OCI-M1 (cell line): ENCODE measurements around the gene CNTN6.
A peak's percentile ranks its signal among the peaks of the same experiment; 100 is the strongest.
"Not testable (repeated sequence)": the region's sequence is repeated elsewhere in the genome, so short reads cannot be mapped to it uniquely, and the experiment has no call there.

ENCODE experiments used
- DNase-seq: peaks from one replicate; lab custom pipeline; 2025; lab: John Stamatoyannopoulos, UW

Gene CNTN6

DNA sequence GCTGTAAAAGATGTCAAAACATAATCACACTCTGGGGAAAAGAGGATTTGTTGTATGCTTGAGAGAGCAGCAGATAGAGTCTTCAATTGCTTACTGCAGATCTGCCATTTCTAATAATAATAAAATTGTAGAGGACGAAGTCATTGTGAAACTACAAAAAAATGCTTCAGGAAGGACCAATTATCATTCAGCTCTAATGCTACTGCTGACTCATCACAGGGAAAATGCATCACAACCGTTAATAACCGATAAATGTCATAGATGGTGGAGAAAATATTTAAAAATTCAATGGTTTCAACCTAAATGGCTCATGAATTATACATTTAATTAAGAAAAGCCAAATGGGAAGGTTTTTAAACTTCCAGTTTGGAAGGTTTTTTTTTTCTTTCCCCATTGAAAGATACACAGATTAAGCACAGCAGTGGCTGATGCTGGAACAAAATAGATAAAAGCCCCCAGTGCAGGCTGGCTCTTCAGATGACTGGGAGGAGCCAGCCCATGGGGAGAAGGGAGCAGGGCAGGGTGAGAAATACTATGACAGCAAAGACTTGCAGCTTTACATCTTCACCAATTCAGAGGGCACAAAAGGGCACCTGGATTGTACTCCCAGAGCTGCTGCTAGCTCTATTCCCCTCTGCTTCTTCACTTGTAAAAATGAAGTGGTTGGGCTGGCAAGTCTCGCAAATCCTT, 196.1 kb downstream of the CNTN6 start:
- no peak for DNase-seq

GRCh38 chr3:1292571-1293071, 199.8 kb downstream of the CNTN6 start:
- no peak for DNase-seq

- no peak for DNase-seq
Observed at GRCh38 chr3:1294586-1294985, 201.8 kb downstream of the CNTN6 start.

DNA sequence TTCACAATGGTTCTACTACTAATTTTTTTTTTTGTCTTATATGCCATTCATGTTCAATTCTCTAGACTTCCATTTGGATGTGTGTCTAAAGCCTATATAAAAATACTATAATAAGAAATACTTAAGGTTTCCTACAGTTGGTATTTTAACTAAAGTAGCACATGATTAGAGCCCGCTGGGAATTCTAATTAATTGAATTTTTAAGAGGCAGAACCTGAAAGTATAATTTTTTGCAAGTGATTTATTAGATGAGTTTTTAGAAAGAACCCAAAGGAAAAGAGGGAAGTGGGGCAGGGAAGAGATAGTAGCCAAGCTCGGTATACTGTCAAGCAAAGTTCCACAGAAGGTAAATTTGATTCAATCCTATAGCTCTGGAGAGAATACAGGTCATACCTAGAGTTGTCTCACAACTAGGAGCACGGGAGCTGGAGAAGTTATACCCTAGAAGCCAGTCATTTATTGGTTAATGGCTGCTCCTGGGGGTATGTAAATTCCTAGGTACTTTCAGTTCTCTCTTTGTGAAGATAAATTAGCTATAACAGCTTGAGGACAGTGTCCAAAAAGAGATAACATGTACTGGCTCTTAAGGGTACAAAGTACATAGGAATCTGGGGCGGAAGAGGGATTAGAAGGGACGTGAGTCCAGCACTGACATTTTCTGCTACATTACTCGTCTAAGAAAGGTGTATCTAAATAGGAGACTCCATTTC, 225.6 kb downstream of the CNTN6 start:
- no peak for DNase-seq

GRCh38 chr3:1326546-1326945, 233.7 kb downstream of the CNTN6 start:
- no peak for DNase-seq

GRCh38 chr3:1330107-1330506, 237.3 kb downstream of the CNTN6 start:
- DNase-seq = no peak

DNA sequence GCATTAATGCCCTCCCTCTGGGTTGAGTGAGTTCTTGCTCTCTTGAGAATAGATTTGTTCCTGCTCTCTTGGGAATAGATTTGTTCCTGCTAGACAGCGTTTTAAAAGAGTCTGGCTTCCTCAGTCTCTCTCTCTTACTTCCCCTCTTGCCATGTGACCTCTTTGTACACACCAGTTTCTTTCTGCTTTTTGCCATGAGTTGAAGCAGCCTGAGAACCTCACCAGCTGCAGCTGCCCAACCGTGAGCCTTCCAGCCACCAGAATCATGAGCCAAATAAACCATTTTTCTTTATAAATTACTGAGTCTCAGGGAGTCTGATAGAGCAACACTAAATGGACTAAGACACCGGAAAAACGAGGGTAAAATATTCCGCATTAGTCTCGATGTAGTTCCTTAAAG, 253.6 kb downstream of the CNTN6 start:
- DNase-seq = no peak

DNA sequence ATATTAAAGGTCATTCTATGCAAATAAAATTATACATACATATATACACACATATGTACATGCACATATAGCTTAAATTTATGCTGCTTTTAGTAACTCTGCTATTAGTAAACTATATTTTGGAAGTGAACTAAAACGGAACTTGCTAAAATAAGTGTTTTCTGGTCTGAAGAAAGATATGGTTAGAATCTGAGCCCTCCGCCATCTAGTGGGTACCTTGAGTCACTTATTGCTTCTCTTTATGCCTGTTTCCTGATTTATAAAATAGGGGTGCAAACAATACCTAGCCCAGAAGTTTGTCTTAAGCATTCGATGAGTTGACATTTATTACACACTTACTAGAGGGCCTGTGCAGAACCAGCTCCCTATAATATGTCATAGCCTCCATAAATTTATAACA, 255.7 kb downstream of the CNTN6 start:
- DNase-seq = peak; percentile 28

DNA sequence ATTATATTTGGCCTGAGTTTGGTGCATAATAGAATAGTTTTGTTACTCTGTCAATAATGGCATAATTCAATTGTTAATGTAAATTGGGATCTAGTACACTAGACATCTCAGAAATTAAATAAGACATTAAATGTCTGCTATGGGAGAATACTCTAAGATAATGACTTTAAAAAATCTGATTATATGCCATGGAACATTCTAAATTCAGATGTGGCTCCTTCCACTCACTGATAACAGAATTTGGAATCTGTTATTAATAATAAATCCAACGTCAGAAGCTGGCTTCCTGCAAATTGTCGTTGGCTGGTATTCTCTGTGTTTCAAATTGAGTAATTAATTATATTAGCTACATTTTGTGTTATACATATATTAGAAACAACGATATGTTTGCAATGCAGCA, 258.1 kb downstream of the CNTN6 start:
- DNase-seq = no peak

- no peak for DNase-seq
Observed at GRCh38 chr3:1355691-1356090, 262.9 kb downstream of the CNTN6 start.

DNA sequence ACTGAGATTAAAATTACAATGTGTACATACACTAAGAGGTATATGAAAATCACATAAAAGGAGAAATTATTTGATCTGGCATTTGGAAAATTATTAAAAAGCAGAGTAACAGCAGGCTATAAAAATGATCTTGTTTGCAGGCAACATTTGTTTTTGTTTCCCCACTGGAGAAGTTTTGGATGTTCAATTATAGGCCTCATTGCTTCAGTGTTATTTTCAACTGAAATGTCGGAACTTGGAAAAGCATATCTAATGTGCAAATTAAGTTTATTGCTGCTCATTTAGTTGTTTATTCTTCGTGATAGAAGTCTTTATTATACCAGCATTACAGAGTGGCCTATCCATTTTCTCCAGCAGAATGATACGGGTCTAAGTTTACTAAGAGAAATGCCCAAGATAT, 263.3 kb downstream of the CNTN6 start:
- DNase-seq = no peak

GRCh38 chr3:1365528-1365927, 272.7 kb downstream of the CNTN6 start:
- DNase-seq = no peak

DNA sequence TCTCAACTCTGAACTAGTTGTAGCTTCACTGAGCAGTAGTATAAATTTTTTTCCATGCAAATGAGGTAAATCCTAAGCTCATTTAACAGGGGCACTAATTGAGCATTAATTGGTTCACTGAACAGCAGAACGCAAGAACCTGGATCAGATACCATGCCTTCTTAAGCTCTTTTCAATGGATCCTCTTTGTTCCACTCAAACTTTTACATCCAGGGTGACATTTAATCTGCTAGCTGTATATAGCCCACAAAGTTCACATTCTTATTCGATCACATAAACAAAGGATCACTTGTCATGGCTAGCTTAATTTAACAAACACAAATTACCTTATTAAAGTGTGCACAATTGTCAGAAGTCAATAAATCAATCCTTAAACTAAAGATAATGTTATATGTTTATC, 281.6 kb downstream of the CNTN6 start:
- DNase-seq = no peak

- DNase-seq = no peak
Observed at GRCh38 chr3:1375145-1375544, 282.3 kb downstream of the CNTN6 start.

DNA sequence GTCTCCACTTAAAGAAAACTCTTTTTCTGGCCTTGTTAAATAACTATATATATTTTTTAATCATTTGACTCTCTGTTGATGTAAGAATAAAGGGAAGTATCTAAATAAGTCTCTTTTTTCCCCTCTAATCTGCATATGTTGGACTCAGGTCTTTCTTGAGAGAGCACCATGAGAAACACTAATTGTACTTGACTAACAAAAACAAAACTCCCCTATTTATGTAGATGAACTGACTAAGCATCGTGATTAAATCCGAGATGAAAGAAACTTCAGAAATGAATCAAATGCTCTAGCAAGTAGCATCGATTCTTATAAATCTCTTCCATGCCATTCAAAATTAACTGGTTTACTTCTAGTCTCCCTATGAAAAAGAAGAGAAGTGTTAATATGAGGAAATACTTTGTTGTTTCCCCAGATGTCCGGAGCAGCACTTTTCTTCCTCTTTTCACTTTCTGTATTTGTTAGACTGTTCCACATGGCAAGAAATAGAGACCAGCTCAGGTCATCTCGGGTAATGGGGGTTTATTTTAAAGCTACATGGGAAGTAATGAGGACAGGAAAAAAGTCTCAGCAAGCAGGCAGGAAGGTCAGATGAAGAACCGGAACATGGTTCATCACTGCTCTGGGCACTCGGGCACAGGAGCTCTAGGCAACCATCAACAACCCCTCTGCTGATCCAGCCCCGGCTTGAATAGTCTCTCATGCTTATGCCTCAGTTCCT, 288.3 kb downstream of the CNTN6 start:
- DNase-seq = peak; percentile 40

GRCh38 chr3:1381647-1382036, 288.8 kb downstream of the CNTN6 start:
- no peak for DNase-seq

- not testable (repeated sequence) for DNase-seq
Observed at GRCh38 chr3:1387396-1387905, 294.6 kb downstream of the CNTN6 start.

DNA sequence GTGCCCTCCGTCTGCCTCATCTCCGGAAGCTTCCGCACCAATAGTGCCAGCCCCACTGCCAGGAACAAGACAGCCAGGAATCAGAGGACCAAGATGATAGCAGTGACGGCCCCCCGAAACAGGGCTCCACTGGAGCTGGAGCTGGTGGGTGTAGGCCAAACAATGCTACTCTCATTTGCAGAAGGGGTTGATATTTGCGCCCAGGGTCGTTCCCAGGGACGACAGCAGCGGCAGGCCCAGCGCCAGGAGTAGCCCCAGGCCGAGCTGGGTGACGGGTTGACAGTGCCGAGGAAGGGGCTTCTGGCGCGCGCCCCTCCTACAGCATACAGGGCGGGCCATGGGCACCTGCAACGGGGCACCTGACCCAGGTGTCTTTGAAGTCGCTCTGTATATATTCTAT, 301.4 kb downstream of the CNTN6 start:
- no peak for DNase-seq

GRCh38 chr3:1400571-1400970, 307.7 kb downstream of the CNTN6 start:
- DNase-seq = no peak

- peak; percentile 16 for DNase-seq
Observed at GRCh38 chr3:1404270-1404962, 311.6 kb downstream of the CNTN6 start.

GRCh38 chr3:1406250-1406649, 313.4 kb downstream of the CNTN6 start:
- DNase-seq = no peak

DNA sequence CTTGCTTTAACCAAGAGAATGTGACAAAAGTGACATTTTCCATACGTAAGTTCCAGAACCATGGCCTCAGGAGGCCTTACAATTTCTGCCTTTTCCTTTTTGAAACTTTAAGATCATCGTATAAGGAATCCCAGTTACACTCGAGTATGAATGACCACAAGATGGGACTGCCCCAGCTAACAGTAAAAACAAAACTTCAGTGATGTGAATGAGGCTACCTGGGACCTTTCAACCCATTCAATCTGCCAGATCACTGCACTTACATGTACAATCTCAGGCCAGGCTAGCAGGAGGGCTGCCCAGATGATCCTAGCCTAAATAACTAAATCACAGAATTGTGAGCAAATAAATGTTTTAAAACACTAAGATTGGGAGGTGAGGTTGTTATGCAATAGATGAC, 328.8 kb downstream of the CNTN6 start:
- no peak for DNase-seq
